GM18520 (cell line): ENCODE results near the gene TMEM114.

Experiments used
- ATAC-seq: cut with Tn5 transposase; IDR thresholded peaks from one replicate; pipeline ENCODE4 v1.9.1; 2021; ENCODE audit not compliant: unreplicated experiment

The TMEM114 gene

DNA sequence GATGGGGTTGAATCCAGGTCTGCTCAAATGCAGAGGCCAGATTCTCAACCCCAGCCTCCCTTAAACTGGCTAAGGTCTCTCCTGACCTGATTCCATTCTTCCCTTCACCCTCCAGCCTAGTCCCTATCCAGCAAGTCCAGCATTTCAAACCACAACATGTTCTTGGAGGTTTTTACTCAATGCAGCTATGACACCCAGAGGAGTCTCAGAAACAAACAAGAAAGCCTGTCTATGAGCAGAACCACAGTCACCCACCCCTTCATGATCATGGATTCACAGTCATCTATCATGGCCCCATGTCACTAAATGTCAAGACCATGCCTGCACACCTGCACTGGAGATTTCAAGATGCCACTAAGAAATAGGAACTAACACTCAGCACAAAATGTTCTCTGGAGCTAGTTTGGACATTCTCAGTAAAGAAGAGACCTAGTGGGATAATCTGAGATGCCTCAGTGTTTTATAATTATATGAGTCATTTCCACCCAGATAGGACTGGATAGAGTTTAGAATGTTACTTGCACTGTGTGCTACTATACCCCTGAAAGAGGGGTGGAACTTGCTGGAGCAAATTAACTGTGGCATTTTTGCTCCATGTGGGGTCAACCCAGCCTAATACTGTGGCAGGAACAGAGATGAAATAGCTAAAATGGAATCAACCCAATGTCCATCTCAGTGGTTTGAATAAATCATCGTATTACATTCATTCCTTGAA is 21.7 kb upstream of the TMEM114 start:
- ATAC-seq: no peak

DNA sequence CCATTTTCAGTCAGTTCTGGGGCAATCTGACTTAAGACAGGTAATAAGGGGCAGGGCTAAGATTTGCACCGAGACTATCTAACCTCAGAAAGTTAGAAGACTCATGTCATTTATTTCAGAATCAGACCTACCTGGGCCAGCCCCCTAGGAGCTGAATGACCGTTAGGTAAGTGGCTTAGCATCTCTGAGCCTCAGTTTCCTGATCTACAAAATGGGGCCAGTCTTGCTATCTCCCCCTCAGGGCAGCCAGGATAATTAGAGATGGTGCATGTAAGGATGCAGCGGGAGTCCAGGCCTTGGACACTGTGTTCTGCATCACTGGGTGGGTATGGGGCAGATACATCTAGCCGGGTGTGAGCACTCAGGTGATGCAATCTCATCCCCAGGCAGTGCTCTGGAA is 20.8 kb upstream of the TMEM114 start:
- ATAC-seq: no peak

DNA sequence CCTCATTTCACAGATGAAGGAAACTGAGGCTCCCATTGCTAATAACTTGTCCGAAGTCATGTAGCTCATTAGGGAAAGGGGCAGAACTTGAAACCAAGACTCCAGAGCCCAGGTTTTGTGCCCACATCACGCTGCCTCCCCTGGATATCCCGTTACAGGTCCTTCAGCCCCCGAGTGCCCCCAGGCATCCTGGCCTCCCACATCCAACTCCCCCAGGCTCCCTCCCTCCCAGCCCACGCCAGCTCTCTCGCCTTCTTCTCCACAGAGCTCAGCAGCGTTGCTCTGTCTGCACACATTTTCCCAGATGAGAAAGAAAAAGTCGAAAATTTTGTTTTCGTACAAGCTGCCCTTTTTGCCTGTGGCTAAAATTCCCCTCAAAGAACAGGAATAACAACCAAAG is 16.9 kb upstream of the TMEM114 start:
- ATAC-seq: no peak

DNA sequence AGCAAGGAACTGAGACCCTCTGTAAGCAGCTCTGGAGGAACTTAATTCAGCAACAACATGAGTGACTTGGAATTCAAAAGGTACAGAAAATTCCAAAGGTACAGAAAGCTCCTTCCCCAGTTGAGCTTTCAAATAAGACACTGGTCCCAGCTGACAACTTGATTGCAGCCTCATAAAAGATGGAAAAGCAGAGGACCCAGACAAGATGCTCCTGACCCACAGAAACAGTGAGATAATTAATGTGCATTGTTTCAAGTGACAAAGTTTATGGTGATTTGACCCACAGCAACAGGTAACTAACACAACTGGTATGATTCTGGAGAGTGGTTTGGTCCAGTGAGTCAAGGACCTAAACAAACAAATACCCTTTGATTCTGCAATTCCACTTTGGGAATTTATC is 15.2 kb upstream of the TMEM114 start:
- no peak for ATAC-seq

DNA sequence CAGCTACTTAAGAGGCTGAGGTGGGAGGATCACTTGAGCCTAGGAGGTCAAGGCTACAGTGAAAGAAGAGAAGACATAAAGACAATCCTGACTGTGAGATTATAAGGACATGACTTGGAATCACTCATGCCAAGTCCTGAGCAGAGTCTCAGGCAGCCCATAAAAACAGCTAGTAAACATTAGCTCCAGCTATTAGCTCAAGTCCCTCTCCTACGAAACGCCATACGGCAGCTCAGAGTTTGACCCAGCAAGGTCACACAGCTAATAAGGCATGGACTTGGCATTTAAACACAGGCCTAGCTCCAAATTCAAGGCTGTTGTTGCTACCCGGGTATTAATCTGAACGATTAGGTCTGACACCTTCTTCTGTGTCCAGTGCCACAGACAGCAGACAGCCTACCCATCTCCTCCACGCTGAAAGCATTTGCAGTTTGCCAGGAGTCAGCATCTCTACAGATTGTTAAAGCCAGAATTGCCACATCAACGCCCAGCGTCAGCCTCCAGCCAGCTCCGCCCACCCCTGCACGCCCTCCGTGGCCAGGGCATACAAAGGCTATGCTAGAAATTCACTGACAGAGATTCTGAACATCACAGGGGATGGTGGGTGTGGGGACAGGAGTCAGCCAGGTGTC is 9.9 kb upstream of the TMEM114 start:
- ATAC-seq: no peak

DNA sequence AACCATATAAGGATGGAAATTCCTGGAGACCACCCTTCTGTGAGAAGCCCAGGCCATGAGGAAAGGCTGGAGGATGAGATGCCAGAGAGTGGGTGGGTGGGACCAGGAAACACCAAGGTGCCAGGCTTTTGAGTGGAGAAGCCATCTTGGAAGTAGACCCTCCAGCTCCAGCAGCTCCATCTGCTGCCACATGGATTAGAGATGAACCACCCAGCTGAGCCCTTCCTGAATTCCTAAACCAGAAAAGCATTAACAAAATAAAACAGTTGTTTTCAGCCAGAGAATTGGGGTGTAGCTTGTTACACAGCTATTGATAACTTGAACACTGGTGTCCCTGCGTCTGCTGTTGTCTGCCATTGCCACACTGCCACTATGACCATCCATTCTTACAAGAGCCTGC is 6.3 kb upstream of the TMEM114 start:
- no peak for ATAC-seq

DNA sequence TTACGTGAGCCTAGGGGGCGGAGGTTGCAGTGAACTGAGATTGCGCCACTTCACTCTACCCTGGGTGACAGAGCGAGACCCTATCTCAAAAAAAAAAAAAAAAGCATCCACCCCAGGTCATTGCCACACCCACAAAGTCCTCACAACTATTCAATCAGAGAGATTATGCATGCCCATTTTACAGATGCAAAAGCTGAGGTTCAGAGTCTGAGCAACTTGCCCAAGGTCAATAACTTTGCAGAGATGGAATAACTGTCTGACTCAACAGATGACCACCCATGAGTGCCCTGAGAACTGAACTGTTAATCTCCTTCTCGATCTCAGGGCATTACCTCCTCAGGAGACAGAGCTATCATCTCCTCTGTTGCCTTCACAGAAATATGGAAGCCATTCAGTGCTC is 5.5 kb upstream of the TMEM114 start:
- no peak for ATAC-seq

DNA sequence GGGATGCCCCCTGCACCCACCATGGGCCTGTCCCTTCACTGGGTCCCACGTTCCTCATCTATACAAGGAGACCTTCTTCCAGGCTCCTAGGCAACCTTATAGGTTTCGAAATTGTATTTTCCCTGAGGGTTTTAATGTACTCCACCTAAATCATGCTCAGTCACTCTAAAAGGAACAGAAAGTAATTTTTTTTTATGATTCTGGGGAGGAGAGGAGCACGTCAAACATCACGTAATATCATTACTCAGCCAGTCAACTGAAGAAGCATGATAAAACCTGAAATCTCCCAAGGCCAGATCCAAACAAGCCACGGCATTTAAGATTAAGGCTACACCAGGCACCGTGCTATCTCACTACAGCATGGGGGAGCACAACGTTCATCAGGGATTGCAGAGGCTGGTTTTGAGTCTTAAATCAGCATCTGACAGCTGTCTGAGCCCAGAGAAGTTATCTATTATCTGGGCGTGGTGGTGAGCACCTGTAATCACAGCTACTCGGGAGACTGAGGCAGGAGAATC is 3.9 kb upstream of the TMEM114 start:
- no peak for ATAC-seq

DNA sequence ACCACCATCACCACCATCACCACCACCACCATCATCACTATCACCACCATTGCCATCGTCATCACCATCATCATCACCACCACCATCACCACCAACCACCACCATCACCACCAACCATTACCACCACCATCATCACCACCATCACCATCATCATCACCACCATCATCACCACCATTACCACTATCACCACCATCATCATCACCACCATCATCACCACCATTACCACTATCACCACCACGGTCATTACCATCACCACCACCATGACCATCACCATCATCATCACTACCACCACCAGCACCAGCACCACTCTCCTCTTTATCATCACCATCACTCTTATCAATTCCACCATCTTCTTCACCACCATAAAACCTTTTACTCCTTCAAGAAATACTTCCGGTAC is 1.1 kb upstream of the TMEM114 start:
- no peak for ATAC-seq

DNA sequence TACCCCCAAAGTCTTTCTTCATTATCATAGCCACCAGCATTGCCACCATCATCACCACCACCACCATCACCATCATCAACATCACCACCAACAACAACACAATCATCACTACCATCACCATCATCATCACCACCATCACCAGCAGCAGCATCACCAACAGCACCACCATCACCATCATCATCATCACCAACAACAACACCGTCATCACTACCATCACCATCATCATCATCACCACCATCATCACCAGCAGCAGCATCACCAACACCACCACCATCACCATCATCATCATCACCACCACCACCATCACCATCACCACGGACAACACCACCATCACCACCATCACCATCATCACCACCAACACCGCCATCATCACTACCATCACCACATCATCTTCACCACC is 500 bp upstream of the TMEM114 start:
- no peak for ATAC-seq

DNA sequence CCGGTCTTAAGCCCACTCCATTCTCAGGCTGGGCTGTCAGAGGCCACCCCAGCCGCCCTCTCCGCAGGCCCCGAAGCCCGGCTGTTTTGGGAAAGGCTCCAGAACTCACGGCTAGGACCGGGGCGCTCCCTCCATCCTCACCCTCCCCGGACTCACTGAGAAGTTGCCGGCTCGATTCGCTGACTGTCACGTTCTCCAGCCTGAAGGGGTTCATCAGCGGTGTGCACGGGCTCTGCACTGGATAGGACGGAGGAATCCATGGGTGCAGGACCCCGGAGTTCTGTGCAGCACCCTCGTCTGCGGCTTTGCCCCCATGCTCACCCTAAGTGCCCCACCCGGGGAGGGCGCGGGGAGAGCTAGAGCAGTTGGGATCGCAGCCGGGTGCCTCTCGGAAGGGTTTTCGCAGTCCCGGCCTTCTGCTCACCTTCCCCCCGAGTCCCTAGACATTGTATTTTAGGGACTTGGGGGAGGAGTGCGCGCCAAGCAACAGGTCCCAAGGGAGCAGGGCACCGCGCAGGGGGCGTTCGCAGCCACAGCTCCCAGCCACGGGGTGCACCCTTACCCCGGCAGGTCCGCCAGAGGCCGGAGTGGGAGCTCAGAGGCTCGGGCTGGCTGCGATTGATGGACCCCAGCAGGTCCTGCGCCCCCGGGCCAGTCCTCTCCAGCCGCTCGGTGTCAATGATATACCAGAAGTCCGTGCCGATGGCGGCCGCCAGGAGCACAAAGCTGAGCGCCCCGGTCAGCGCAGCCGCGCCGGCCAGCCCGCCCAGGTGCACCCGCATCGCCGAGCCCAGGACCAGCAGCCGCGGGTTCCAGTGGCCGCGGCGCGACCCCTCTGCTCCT is 1.0 kb downstream of the TMEM114 start:
- ATAC-seq: no peak

DNA sequence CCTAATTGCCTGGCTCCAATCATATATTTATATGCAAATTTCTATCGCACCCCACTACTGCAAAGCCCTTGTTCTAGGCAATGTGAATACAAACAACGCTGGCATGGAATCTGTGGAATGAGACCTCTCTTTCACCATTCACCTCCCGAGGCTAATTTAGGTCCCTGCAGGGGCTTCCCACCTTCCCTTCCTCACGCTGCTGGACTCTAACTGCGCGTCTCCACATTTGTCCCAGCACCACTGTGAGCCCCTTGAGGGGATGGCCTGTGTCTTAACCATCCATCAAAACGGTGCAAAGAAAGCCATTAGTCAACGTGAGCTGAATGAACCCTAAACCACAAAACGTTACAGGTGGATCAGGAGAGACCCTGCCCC is 1.6 kb downstream of the TMEM114 start:
- no peak for ATAC-seq

DNA sequence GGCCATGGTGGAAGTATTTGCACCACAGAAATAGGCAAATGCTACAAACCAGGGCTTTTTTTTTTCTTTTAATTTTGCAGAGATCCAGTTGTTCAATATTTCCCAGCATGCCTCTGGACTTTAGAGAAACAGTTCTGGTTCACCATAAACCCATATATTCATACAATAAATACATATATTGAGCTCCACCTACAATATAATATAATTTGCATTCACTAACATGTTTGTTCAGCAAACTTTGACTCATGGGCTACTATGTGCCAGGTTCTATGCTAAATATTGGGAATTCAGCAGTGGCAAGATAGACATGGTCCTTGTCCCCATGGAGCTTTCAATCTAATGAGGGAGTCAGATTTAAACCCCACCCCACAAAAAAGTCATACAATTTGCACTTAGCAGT is 3.2 kb downstream of the TMEM114 start:
- ATAC-seq: no peak

DNA sequence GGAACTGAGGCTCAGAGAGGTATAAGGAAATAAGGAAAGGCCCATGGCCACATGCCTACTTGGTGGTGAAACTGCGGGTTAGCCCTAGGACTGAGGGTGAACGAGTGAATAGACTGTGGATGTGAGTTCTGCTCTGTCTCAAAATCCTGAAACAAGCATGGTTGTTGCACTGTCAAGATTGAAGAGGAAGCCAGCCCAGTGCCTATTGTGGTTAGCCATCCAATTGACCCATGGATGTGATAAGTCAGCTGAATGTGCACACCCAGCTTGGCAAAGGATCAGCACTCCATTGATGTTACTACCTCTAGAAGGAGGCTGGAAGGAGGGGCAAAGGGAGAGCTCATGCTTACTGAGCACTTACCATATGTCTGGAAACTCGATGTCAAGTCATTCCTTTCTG is 4.5 kb downstream of the TMEM114 start:
- no peak for ATAC-seq

DNA sequence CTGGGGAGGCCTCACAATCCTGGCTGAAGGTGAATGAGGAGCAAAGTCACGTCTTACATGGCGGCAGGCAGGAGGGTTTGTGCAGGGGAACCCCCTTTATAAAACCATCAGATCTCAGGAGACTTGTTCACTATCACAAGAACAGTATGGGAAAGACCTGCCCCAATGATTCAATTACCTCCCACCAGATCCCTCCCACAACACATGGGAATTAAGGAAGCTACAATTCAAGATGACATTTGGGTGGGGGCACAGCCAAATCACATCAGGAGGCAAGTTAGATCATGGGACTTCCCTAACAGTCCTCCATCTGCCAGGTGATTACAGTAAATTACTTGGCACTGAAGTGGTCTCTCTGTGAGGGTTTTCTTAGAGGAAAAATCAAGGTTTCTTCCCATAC is 5.3 kb downstream of the TMEM114 start:
- no peak for ATAC-seq

DNA sequence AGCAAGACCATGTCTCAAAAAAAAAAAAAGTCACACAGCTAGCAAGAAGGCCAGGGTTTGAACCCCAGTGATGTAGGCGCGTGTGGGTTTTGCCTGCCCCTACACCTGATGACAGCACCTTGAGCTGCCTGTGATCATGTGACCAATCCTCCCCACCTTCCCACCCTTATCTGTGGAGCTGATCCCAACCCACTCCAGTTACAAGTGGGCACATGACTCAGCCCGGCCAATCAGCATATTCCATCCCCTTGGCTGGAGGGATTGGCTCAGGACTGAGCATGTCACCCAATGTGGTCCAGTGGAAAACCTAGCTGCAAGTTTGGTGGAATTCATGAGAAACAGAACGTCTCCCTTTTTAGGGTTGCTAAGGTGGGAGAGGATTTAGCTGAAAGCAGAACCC is 6.6 kb downstream of the TMEM114 start:
- ATAC-seq: no peak

DNA sequence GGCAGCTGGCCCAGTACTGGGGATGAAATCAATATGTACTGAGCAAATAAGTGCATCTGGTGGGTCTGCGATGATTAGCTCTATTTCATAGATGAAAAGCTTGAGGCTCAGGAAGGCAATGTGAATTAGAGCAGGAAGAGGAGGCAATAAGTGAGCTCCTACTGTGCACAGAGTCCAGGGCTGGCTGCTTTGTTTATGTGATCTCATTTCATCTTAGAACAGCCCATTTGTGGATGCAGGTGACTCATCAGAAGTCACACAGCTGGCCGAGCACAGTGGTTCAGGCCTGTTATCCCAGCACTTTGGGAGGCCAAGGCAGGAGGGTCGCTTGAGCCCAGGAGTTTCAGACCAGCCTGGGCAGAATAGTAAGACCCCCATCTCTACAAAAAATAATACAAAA is 7.1 kb downstream of the TMEM114 start:
- ATAC-seq: no peak

DNA sequence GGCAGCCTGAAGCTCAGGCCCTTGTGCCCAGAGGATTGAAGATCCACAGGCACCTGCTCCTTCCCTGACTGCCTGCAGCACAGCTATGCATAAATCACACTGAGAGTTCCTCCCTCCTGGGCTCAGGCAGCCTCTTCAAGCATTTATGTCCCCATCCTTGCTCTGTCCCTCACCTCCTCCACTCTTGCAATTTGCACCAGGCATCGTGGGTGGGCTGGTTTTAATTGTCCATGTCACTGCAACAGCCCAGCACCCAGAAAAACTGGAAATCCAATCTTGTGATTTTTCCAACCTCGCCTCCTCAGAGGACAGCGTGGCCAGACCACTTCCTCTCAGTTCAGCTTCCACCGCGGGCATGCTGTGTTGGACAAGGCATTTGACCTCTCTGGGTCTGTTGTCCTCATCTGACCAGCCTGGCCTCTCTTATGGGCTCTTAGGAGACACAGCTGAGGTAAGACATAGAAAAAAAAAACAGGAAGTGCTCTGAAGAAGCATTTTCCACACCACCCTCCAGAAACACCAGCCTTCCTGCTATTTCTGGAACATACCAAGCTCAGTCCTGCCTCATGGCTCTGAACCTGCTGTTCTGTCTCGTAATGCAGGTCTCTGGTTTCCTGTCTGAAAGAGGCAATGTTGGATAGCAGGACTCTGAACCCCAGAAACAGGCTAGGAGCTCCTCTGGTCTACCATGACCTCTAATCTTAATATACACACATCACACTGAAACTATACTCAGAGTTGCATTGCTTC is 8.3 kb downstream of the TMEM114 start:
- no peak for ATAC-seq

DNA sequence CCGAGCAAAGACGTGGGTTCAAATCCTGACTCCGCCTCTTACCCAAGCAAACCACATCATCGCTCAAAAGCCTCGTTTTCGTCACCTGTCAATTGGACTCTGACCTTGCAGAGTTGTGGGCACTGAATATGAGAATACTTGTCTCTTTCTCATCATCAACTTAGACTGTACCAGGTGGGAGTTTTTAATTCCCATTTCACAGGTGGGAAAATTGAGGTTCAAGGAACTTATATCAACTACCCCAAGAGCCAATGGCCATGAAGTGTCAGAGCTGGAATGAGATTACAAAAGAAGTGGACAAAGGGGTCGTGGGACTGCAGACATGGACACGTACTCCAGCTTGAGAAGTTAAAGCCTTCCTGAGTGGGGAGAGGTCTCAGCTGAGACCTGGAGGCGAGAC is 10.8 kb downstream of the TMEM114 start:
- no peak for ATAC-seq

DNA sequence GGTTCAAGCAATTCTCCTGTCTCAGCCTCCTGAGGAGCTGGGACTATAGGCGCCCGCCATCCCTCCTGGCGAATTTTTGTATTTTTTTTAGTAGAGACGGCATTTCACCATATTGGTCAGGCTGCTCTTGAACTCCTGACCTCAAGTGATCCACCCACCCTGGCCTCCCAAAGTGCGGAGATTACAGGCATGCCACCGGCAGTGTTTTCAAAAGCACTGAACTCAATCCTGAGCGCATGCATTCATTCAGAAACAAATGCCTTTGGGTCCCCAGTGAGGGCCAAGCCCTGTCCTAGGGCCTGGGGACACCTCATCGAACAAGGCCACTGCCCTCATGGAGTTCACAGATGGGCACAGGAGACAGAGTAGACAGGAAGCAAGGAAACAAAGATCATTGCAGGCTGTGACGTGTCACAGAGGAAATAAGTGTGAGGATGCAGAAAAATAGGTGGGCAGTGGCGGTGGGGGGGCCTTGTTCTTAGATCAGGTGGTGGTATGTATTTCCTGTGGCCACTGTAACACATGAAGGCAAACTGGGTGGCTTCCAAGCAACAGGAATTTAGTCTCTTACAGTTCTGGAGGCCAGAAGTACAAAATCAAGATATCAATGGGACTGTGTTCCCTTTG is 12.5 kb downstream of the TMEM114 start:
- ATAC-seq: no peak
